Measurements from ENCODE around the gene E2F6. TPM values are rescaled to one million over a fixed set of nuclear protein-coding genes. Genes with fewer than 3 reads are reported as not detected.

E2F6 gene
- total RNA-seq, 1 experiment from 2014 or later = 16.1 TPM

- no peaks in the 10 kb centered on the region for H3K27me3 Mint-ChIP-seq (ENCODE audit: insufficient read depth, unreplicated experiment)
- peaks cover 32% of the 10 kb centered on the region for H3K4me1 Mint-ChIP-seq (ENCODE audit: insufficient read depth, unreplicated experiment)
- peaks cover 25% of the 10 kb centered on the region for H3K36me3 Mint-ChIP-seq (ENCODE audit: insufficient read depth, unreplicated experiment)
- TF ChIP-seq, protein P1, sequence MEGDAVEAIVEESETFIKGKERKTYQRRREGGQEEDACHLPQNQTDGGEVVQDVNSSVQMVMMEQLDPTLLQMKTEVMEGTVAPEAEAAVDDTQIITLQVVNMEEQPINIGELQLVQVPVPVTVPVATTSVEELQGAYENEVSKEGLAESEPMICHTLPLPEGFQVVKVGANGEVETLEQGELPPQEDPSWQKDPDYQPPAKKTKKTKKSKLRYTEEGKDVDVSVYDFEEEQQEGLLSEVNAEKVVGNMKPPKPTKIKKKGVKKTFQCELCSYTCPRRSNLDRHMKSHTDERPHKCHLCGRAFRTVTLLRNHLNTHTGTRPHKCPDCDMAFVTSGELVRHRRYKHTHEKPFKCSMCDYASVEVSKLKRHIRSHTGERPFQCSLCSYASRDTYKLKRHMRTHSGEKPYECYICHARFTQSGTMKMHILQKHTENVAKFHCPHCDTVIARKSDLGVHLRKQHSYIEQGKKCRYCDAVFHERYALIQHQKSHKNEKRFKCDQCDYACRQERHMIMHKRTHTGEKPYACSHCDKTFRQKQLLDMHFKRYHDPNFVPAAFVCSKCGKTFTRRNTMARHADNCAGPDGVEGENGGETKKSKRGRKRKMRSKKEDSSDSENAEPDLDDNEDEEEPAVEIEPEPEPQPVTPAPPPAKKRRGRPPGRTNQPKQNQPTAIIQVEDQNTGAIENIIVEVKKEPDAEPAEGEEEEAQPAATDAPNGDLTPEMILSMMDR (IDR thresholded peaks at IDR 0.05; ENCODE audit: unreplicated experiment) = no peak
- ChIA-PET CTCF (interaction anchor here (0.6 to 1.8 kb wide), 5 partner anchors 11 to 326 kb away, joined by 3 to 11 read pairs (median 4); a partner anchor contains a TSS), POLR2A (interaction anchor here (1.1 kb wide), 1 partner anchor 8 kb away, joined by 5 read pairs; the partner anchor contains the start of gene E2F6)
- H3K27ac Mint-ChIP-seq (ENCODE audit: low read depth, unreplicated experiment) = peak overlapping the region; percentile 7
- H3K4me3 Mint-ChIP-seq (ENCODE audit: unreplicated experiment) = no peak overlapping the region
- H3K9me3 Mint-ChIP-seq (ENCODE audit: unreplicated experiment) = no peaks in the 10 kb centered on the region
- intact Hi-C loops (cut with micrococcal nuclease) = no loop called here
- no peak for DNase-seq (ENCODE audit: unreplicated experiment)
- BruUV-seq (replicated peaks) = no TSS peak
Measured at GRCh38 chr2:11457935-11458334, 8.0 kb downstream of the E2F6 start.

GRCh38 chr2:11456251-11456650 is 9.7 kb downstream of the E2F6 start:
- H3K4me3 Mint-ChIP-seq (ENCODE audit: unreplicated experiment) = no peak overlapping the region
- peaks cover 33% of the 10 kb centered on the region for H3K36me3 Mint-ChIP-seq (ENCODE audit: insufficient read depth, unreplicated experiment)
- DNase-seq (ENCODE audit: unreplicated experiment) = no peak
- H3K27ac Mint-ChIP-seq (ENCODE audit: low read depth, unreplicated experiment) = no peak overlapping the region
- intact Hi-C loops (cut with micrococcal nuclease) = no loop called here
- H3K9me3 Mint-ChIP-seq (ENCODE audit: unreplicated experiment) = no peaks in the 10 kb centered on the region
- TF ChIP-seq, protein P1 (IDR thresholded peaks at IDR 0.05; ENCODE audit: unreplicated experiment) = no peak
- ChIA-PET CTCF (interaction anchor here (0.6 to 1.8 kb wide), 5 partner anchors 8 to 324 kb away, joined by 3 to 7 read pairs (median 3); no protein-coding TSS in a partner anchor), POLR2A (interaction anchor here (0.8 kb wide), 1 partner anchor 222 kb away, joined by 4 read pairs; no protein-coding TSS in a partner anchor)
- peaks cover 25% of the 10 kb centered on the region for H3K4me1 Mint-ChIP-seq (ENCODE audit: insufficient read depth, unreplicated experiment)
- H3K27me3 Mint-ChIP-seq (ENCODE audit: insufficient read depth, unreplicated experiment) = no peaks in the 10 kb centered on the region
- BruUV-seq (replicated peaks) = no TSS peak

- Mint-ChIP-seq H3K4me1 (ENCODE audit: insufficient read depth, unreplicated experiment) (peaks cover 17% of the 10 kb centered on the region), H3K36me3 (ENCODE audit: insufficient read depth, unreplicated experiment) (peaks cover 47% of the 10 kb centered on the region), H3K4me3 (ENCODE audit: unreplicated experiment) (no peak overlapping the region), H3K9me3 (ENCODE audit: unreplicated experiment) (no peaks in the 10 kb centered on the region), H3K27ac (ENCODE audit: low read depth, unreplicated experiment) (no peak overlapping the region), H3K27me3 (ENCODE audit: insufficient read depth, unreplicated experiment) (no peaks in the 10 kb centered on the region)
- POLR2A ChIA-PET = no interaction called here
- CTCF ChIA-PET = no interaction called here
- no peak for DNase-seq (ENCODE audit: unreplicated experiment)
- intact Hi-C loops (cut with micrococcal nuclease) = no loop called here
- no TSS peak for BruUV-seq (replicated peaks)
- TF ChIP-seq, protein P1 (IDR thresholded peaks at IDR 0.05; ENCODE audit: unreplicated experiment) = no peak
Measured at GRCh38 chr2:11454824-11455223, 11.1 kb downstream of the E2F6 start.

- POLR2A ChIA-PET = interaction anchor here (1.6 kb wide), 1 partner anchor 15 kb away, joined by 5 read pairs; the partner anchor contains the start of gene E2F6
- Mint-ChIP-seq H3K36me3 (ENCODE audit: insufficient read depth, unreplicated experiment) (peaks cover 68% of the 10 kb centered on the region), H3K27ac (ENCODE audit: low read depth, unreplicated experiment) (no peak overlapping the region), H3K4me3 (ENCODE audit: unreplicated experiment) (no peak overlapping the region), H3K27me3 (ENCODE audit: insufficient read depth, unreplicated experiment) (no peaks in the 10 kb centered on the region), H3K9me3 (ENCODE audit: unreplicated experiment) (no peaks in the 10 kb centered on the region), H3K4me1 (ENCODE audit: insufficient read depth, unreplicated experiment) (peaks cover 10% of the 10 kb centered on the region)
- DNase-seq (ENCODE audit: unreplicated experiment) = no peak
- TF ChIP-seq, protein P1 (IDR thresholded peaks at IDR 0.05; ENCODE audit: unreplicated experiment) = no peak
- no TSS peak for BruUV-seq (replicated peaks)
- intact Hi-C loops (cut with micrococcal nuclease) = no loop called here
- CTCF ChIA-PET = interaction anchor here (0.5 to 1.2 kb wide), 6 partner anchors 9 to 318 kb away, joined by 3 to 8 read pairs (median 4); a partner anchor contains a TSS
Measured at GRCh38 chr2:11450791-11451190, 15.2 kb downstream of the E2F6 start.
